ENCODE measurements around the gene CFAP300. TPM values are rescaled to one million over a fixed set of nuclear protein-coding genes. Genes with fewer than 3 reads are reported as not detected.

Gene CFAP300
- total and polyA plus RNA-seq, 8 donors, result 1.2 to 3.6 (median 1.8) TPM; not detected in 2

GRCh38 chr11:102062106-102062505, 14.9 kb downstream of the CFAP300 start:
- H3K4me3 ChIP-seq, result no peak overlapping the region
- H3K36me3 ChIP-seq, result no peaks in the 10 kb centered on the region
- DNase-seq, result no peak
- no peaks in the 10 kb centered on the region for H3K27me3 ChIP-seq
- no peaks in the 10 kb centered on the region for H3K4me1 ChIP-seq
- whole genome bisulfite sequencing, 5 donors, result 86 to 96% (median 95%) methylated on average over 2 of the region's 2 CpGs
- TF ChIP-seq POLR2A (IDR thresholded peaks at IDR 0.05) (no peak), POLR2AphosphoS5 (IDR thresholded peaks at IDR 0.05) (no peak), EP300 (IDR thresholded peaks at IDR 0.05) (no peak)
- TF ChIP-seq, protein P1, sequence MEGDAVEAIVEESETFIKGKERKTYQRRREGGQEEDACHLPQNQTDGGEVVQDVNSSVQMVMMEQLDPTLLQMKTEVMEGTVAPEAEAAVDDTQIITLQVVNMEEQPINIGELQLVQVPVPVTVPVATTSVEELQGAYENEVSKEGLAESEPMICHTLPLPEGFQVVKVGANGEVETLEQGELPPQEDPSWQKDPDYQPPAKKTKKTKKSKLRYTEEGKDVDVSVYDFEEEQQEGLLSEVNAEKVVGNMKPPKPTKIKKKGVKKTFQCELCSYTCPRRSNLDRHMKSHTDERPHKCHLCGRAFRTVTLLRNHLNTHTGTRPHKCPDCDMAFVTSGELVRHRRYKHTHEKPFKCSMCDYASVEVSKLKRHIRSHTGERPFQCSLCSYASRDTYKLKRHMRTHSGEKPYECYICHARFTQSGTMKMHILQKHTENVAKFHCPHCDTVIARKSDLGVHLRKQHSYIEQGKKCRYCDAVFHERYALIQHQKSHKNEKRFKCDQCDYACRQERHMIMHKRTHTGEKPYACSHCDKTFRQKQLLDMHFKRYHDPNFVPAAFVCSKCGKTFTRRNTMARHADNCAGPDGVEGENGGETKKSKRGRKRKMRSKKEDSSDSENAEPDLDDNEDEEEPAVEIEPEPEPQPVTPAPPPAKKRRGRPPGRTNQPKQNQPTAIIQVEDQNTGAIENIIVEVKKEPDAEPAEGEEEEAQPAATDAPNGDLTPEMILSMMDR (IDR thresholded peaks at IDR 0.05), result no peak
- H3K9me3 ChIP-seq, result no peaks in the 10 kb centered on the region
- H3K27ac ChIP-seq, result no peak overlapping the region
- intact Hi-C loops (cut with DNase I; ENCODE audit: low total_unique reads), result no loop called here

GRCh38 chr11:102064316-102064715, 17.1 kb downstream of the CFAP300 start:
- no peak for DNase-seq
- H3K36me3 ChIP-seq, result no peaks in the 10 kb centered on the region
- no peaks in the 10 kb centered on the region for H3K4me1 ChIP-seq
- WGBS, 5 donors, result 78 to 96% (median 91%) methylated on average over 2 of the region's 2 CpGs
- intact Hi-C loops (cut with DNase I; ENCODE audit: low total_unique reads), result no loop called here
- no peaks in the 10 kb centered on the region for H3K27me3 ChIP-seq
- no peak overlapping the region for H3K27ac ChIP-seq
- no peaks in the 10 kb centered on the region for H3K9me3 ChIP-seq
- no peak overlapping the region for H3K4me3 ChIP-seq
- TF ChIP-seq EP300 (IDR thresholded peaks at IDR 0.05) (no peak), POLR2A (IDR thresholded peaks at IDR 0.05) (no peak)
- TF ChIP-seq, protein P1 (IDR thresholded peaks at IDR 0.05), result no peak

DNA sequence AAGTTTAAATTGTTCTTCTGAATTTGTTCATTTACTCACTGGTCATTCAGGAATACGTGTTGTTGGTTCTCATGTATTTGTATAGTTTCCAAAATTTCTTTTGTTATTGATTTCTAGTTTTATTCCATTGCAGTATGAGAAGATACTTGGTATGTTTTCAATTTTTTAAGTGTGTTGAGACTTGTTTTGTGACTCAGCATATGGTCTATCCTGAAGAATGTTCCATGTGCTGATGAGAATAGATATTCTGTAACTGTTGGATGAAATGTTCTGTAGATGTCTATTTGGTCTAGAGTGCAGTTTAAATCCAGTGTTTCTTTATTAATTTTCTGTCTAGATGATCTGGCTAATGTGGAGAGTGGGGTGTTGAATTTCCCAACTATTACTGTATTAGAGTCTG, 23.5 kb downstream of the CFAP300 start:
- Histone ChIP-seq H3K36me3 (no peaks in the 10 kb centered on the region), H3K4me3 (no peak overlapping the region), H3K27ac (no peak overlapping the region), H3K27me3 (no peaks in the 10 kb centered on the region), H3K4me1 (no peaks in the 10 kb centered on the region), H3K9me3 (peaks cover 6 to 29% (median 21%) of the 10 kb centered on the region in 4 donors)
- intact Hi-C loops (cut with DNase I; ENCODE audit: low total_unique reads), result no loop called here
- no peak for DNase-seq
- TF ChIP-seq EP300 (IDR thresholded peaks at IDR 0.05), result no peak
- no peak for TF ChIP-seq POLR2A (IDR thresholded peaks at IDR 0.05)
- no peak for TF ChIP-seq POLR2AphosphoS5 (IDR thresholded peaks at IDR 0.05)
- TF ChIP-seq, protein P1 (IDR thresholded peaks at IDR 0.05), result no peak
- 0 to 46% (median 4%) methylated on average over 1 of the region's 1 CpG for WGBS, 5 donors

- intact Hi-C loops (cut with DNase I; ENCODE audit: low total_unique reads), result no loop called here
- H3K27ac ChIP-seq, result no peak overlapping the region
- no peak overlapping the region for H3K4me3 ChIP-seq
- 80 to 95% (median 81%) methylated on average over 1 of the region's 1 CpG for WGBS, 5 donors
- TF ChIP-seq POLR2A (IDR thresholded peaks at IDR 0.05), result no peak
- DNase-seq, result no peak
- H3K27me3 ChIP-seq, result no peaks in the 10 kb centered on the region
- H3K9me3 ChIP-seq, result peaks cover 6 to 29% (median 21%) of the 10 kb centered on the region in 4 donors
- H3K36me3 ChIP-seq, result no peaks in the 10 kb centered on the region
- H3K4me1 ChIP-seq, result no peaks in the 10 kb centered on the region
Observed at GRCh38 chr11:102071497-102072472, 24.5 kb downstream of the CFAP300 start.

GRCh38 chr11:102073253-102073652, 26.0 kb downstream of the CFAP300 start:
- H3K4me1 ChIP-seq, result no peaks in the 10 kb centered on the region
- H3K9me3 ChIP-seq, result peaks cover 6 to 29% (median 21%) of the 10 kb centered on the region in 4 donors
- TF ChIP-seq EP300 (IDR thresholded peaks at IDR 0.05), result no peak
- TF ChIP-seq, protein P1 (IDR thresholded peaks at IDR 0.05), result no peak
- no peak for TF ChIP-seq POLR2A (IDR thresholded peaks at IDR 0.05)
- no peak for TF ChIP-seq POLR2AphosphoS5 (IDR thresholded peaks at IDR 0.05)
- 86 to 100% (median 95%) methylated on average over 1 to 2 of the region's 2 CpGs for WGBS, 5 donors
- no peaks in the 10 kb centered on the region for H3K36me3 ChIP-seq
- no peaks in the 10 kb centered on the region for H3K27me3 ChIP-seq
- no peak overlapping the region for H3K27ac ChIP-seq
- intact Hi-C loops (cut with DNase I; ENCODE audit: low total_unique reads), result no loop called here
- no peak for DNase-seq
- H3K4me3 ChIP-seq, result no peak overlapping the region

Data from stomach (tissue), 9 donors.